ENCODE measurements around the gene NAA38. TPM values are rescaled to one million over a fixed set of nuclear protein-coding genes. Genes with fewer than 3 reads are reported as not detected.

Gene NAA38
- total RNA-seq, 1 experiment from 2014 or later: 46.3 TPM

DNA sequence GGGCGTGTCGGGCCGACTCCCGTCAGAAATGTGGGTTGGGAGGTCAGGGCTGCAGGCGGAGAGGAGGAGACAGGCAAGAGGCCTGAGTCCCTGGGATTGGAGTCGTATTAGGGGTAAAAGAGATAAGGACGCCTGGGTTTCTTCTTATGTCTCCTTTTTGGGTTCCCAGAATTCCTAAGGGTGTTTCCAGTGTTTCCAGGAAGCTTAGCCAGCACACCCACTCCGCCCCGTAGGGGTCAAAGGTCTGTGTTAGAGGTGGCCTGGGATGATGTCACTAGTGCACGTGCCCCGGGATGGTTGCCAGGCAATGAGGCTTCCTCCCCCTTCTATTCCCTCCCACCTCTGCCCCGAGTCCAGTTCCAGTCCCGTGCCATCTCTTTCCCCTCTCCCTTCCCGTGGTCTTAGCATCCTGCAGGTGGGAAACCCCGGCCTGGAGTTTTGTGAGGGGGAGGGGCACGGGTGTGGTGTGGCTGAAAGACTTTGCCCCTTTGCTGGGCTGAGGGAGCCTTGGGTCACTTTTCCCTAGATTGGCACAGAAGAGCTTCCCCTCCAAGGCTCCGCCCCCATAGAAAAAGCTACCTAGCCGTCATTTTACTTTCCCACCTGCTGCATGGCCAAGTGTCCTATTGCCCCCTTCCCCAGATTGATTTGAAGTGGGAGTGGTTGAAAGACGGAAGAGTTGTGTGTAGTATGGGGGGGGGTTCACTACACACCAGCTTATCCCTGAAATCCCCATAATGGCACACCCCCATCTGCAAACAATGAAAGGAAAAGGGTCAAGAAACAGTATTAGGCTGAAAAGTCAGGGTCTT is 20.6 kb downstream of the NAA38 start:
- ChIA-PET CTCF (interaction anchor here (0.6 to 5.4 kb wide), 22 partner anchors 8 to 619 kb away, joined by 3 to 66 read pairs (median 4); partner anchors contain the start of genes CNTROB, CYB5D1, NAA38 and TMEM256), POLR2A (interaction anchor here (1.0 to 1.9 kb wide), 5 partner anchors 8 to 120 kb away, joined by 5 to 8 read pairs (median 7); partner anchors contain the start of genes CYB5D1 and NAA38)
- H3K27ac Mint-ChIP-seq: peak overlapping the region; percentile 95
- peak; percentile 36 for ATAC-seq
- H3K36me3 Mint-ChIP-seq: no peaks in the 10 kb centered on the region
- peaks cover 52% of the 10 kb centered on the region for H3K27me3 Mint-ChIP-seq (ENCODE audit: low read depth)
- H3K4me3 Mint-ChIP-seq: peak overlapping the region; percentile 93
- no peaks in the 10 kb centered on the region for H3K9me3 Mint-ChIP-seq
- peaks cover 45% of the 10 kb centered on the region for H3K4me1 Mint-ChIP-seq
- DNase-seq (ENCODE audit: low spot score): peak; percentile 97
- peak; percentile 19; the same call in 1 of the 2 replicates for TF ChIP-seq CREM (CRISPR knock-in tag; IDR thresholded peaks at IDR 0.05)
- TF ChIP-seq, protein P1, sequence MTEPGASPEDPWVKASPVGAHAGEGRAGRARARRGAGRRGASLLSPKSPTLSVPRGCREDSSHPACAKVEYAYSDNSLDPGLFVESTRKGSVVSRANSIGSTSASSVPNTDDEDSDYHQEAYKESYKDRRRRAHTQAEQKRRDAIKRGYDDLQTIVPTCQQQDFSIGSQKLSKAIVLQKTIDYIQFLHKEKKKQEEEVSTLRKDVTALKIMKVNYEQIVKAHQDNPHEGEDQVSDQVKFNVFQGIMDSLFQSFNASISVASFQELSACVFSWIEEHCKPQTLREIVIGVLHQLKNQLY (CRISPR knock-in tag; IDR thresholded peaks at IDR 0.05): no peak
- no peak for TF ChIP-seq SOX15 (CRISPR knock-in tag; IDR thresholded peaks at IDR 0.05)
- no peak for TF ChIP-seq ZNF121 (CRISPR knock-in tag; IDR thresholded peaks at IDR 0.05)
- TF ChIP-seq, protein P2, sequence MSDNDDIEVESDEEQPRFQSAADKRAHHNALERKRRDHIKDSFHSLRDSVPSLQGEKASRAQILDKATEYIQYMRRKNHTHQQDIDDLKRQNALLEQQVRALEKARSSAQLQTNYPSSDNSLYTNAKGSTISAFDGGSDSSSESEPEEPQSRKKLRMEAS (CRISPR knock-in tag; IDR thresholded peaks at IDR 0.05): peak; percentile 92
- no peak for TF ChIP-seq RORB (CRISPR knock-in tag; IDR thresholded peaks at IDR 0.05)
- no peak for TF ChIP-seq ELF4 (CRISPR knock-in tag; IDR thresholded peaks at IDR 0.05; ENCODE audit: low read depth)
- TF ChIP-seq, protein P3, sequence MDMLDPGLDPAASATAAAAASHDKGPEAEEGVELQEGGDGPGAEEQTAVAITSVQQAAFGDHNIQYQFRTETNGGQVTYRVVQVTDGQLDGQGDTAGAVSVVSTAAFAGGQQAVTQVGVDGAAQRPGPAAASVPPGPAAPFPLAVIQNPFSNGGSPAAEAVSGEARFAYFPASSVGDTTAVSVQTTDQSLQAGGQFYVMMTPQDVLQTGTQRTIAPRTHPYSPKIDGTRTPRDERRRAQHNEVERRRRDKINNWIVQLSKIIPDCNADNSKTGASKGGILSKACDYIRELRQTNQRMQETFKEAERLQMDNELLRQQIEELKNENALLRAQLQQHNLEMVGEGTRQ (CRISPR knock-in tag; IDR thresholded peaks at IDR 0.05): peak; percentile 90
- TF ChIP-seq, protein P4, sequence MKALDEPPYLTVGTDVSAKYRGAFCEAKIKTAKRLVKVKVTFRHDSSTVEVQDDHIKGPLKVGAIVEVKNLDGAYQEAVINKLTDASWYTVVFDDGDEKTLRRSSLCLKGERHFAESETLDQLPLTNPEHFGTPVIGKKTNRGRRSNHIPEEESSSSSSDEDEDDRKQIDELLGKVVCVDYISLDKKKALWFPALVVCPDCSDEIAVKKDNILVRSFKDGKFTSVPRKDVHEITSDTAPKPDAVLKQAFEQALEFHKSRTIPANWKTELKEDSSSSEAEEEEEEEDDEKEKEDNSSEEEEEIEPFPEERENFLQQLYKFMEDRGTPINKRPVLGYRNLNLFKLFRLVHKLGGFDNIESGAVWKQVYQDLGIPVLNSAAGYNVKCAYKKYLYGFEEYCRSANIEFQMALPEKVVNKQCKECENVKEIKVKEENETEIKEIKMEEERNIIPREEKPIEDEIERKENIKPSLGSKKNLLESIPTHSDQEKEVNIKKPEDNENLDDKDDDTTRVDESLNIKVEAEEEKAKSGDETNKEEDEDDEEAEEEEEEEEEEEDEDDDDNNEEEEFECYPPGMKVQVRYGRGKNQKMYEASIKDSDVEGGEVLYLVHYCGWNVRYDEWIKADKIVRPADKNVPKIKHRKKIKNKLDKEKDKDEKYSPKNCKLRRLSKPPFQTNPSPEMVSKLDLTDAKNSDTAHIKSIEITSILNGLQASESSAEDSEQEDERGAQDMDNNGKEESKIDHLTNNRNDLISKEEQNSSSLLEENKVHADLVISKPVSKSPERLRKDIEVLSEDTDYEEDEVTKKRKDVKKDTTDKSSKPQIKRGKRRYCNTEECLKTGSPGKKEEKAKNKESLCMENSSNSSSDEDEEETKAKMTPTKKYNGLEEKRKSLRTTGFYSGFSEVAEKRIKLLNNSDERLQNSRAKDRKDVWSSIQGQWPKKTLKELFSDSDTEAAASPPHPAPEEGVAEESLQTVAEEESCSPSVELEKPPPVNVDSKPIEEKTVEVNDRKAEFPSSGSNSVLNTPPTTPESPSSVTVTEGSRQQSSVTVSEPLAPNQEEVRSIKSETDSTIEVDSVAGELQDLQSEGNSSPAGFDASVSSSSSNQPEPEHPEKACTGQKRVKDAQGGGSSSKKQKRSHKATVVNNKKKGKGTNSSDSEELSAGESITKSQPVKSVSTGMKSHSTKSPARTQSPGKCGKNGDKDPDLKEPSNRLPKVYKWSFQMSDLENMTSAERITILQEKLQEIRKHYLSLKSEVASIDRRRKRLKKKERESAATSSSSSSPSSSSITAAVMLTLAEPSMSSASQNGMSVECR (CRISPR knock-in tag; IDR thresholded peaks at IDR 0.05; ENCODE audit: borderline replicate concordance): peak; percentile 79; the same call in 1 of the 2 replicates
- TF ChIP-seq SMAD3 (CRISPR knock-in tag; IDR thresholded peaks at IDR 0.05; ENCODE audit: borderline replicate concordance): peak; percentile 58; the same call in 1 of the 2 replicates
- TF ChIP-seq NFE2L1 (CRISPR knock-in tag; IDR thresholded peaks at IDR 0.05): 0 out of 2 replicates have a peak, but pooled peaks have one; percentile 28
- TF ChIP-seq FOXK1 (CRISPR knock-in tag; IDR thresholded peaks at IDR 0.05): peak; percentile 92
- TF ChIP-seq, protein P5, sequence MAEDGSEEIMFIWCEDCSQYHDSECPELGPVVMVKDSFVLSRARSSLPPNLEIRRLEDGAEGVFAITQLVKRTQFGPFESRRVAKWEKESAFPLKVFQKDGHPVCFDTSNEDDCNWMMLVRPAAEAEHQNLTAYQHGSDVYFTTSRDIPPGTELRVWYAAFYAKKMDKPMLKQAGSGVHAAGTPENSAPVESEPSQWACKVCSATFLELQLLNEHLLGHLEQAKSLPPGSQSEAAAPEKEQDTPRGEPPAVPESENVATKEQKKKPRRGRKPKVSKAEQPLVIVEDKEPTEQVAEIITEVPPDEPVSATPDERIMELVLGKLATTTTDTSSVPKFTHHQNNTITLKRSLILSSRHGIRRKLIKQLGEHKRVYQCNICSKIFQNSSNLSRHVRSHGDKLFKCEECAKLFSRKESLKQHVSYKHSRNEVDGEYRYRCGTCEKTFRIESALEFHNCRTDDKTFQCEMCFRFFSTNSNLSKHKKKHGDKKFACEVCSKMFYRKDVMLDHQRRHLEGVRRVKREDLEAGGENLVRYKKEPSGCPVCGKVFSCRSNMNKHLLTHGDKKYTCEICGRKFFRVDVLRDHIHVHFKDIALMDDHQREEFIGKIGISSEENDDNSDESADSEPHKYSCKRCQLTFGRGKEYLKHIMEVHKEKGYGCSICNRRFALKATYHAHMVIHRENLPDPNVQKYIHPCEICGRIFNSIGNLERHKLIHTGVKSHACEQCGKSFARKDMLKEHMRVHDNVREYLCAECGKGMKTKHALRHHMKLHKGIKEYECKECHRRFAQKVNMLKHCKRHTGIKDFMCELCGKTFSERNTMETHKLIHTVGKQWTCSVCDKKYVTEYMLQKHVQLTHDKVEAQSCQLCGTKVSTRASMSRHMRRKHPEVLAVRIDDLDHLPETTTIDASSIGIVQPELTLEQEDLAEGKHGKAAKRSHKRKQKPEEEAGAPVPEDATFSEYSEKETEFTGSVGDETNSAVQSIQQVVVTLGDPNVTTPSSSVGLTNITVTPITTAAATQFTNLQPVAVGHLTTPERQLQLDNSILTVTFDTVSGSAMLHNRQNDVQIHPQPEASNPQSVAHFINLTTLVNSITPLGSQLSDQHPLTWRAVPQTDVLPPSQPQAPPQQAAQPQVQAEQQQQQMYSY (CRISPR knock-in tag; IDR thresholded peaks at IDR 0.05): peak; percentile 100
- peak; percentile 88; the same call in 1 of the 2 replicates for TF ChIP-seq ZBTB21 (CRISPR knock-in tag; IDR thresholded peaks at IDR 0.05; ENCODE audit: borderline replicate concordance)
- TF ChIP-seq, protein P6, sequence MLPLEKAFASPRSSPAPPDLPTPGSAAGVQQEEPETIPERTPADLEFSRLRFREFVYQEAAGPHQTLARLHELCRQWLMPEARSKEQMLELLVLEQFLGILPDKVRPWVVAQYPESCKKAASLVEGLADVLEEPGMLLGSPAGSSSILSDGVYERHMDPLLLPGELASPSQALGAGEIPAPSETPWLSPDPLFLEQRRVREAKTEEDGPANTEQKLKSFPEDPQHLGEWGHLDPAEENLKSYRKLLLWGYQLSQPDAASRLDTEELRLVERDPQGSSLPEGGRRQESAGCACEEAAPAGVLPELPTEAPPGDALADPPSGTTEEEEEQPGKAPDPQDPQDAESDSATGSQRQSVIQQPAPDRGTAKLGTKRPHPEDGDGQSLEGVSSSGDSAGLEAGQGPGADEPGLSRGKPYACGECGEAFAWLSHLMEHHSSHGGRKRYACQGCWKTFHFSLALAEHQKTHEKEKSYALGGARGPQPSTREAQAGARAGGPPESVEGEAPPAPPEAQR (CRISPR knock-in tag; IDR thresholded peaks at IDR 0.05): no peak
- TF ChIP-seq, protein P7, sequence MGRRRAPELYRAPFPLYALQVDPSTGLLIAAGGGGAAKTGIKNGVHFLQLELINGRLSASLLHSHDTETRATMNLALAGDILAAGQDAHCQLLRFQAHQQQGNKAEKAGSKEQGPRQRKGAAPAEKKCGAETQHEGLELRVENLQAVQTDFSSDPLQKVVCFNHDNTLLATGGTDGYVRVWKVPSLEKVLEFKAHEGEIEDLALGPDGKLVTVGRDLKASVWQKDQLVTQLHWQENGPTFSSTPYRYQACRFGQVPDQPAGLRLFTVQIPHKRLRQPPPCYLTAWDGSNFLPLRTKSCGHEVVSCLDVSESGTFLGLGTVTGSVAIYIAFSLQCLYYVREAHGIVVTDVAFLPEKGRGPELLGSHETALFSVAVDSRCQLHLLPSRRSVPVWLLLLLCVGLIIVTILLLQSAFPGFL (CRISPR knock-in tag; IDR thresholded peaks at IDR 0.05; ENCODE audit: borderline replicate concordance): no peak
- TF ChIP-seq ZNF416 (CRISPR knock-in tag; IDR thresholded peaks at IDR 0.05): no peak
- TF ChIP-seq, protein P8, sequence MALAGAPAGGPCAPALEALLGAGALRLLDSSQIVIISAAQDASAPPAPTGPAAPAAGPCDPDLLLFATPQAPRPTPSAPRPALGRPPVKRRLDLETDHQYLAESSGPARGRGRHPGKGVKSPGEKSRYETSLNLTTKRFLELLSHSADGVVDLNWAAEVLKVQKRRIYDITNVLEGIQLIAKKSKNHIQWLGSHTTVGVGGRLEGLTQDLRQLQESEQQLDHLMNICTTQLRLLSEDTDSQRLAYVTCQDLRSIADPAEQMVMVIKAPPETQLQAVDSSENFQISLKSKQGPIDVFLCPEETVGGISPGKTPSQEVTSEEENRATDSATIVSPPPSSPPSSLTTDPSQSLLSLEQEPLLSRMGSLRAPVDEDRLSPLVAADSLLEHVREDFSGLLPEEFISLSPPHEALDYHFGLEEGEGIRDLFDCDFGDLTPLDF (CRISPR knock-in tag; IDR thresholded peaks at IDR 0.05): no peak
- TF ChIP-seq NR3C1 (CRISPR knock-in tag; conservative IDR thresholded peaks at IDR 0.05; ENCODE audit: low read depth): 0 out of 2 replicates have a peak, but pooled peaks have one; percentile 30
- TF ChIP-seq, protein P9, sequence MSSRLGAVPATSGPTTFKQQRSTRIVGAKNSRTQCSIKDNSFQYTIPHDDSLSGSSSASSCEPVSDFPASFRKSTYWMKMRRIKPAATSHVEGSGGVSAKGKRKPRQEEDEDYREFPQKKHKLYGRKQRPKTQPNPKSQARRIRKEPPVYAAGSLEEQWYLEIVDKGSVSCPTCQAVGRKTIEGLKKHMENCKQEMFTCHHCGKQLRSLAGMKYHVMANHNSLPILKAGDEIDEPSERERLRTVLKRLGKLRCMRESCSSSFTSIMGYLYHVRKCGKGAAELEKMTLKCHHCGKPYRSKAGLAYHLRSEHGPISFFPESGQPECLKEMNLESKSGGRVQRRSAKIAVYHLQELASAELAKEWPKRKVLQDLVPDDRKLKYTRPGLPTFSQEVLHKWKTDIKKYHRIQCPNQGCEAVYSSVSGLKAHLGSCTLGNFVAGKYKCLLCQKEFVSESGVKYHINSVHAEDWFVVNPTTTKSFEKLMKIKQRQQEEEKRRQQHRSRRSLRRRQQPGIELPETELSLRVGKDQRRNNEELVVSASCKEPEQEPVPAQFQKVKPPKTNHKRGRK (CRISPR knock-in tag; IDR thresholded peaks at IDR 0.05; ENCODE audit: borderline replicate concordance): no peak

Data from WTC11 (cell line).